Measurements from ENCODE around the gene CNTN4. TPM values are rescaled to one million over a fixed set of nuclear protein-coding genes. Genes with fewer than 3 reads are reported as not detected.

Gene CNTN4
- total and polyA plus RNA-seq, 2 donors (not counting 3 experiments of a cell fraction or from before 2014, with no cell fraction given): not detected

- H3K4me2 ChIP-seq (ENCODE audit: insufficient read depth, low read length): no peak overlapping the region
- H3K9me3 ChIP-seq (replicated peaks; ENCODE audit: control insufficient read depth, insufficient read depth, low read length): no peaks in the 10 kb centered on the region
- intact Hi-C loops (cut with micrococcal nuclease): no loop called here
- no peaks in the 10 kb centered on the region for H3K79me2 ChIP-seq (ENCODE audit: control insufficient read depth, insufficient read depth, low read length)
- H3K27me3 ChIP-seq (ENCODE audit: control insufficient read depth in 2 of 2, insufficient read depth in 2 of 2, low read length in 2 of 2): no peaks in the 10 kb centered on the region
- no peak overlapping the region for H3K27ac ChIP-seq (ENCODE audit: insufficient read depth, low read depth, low read length)
- ChIA-PET POLR2A (no interaction called here), CTCF (no interaction called here)
- BruUV-seq (replicated peaks): no TSS peak
- H3K4me3 ChIP-seq (replicated peaks in 1 of 3; ENCODE audit: insufficient read depth in 1 of 3, low read depth in 1 of 3, low read length in 3 of 3): no peak overlapping the region
- TF ChIP-seq JUN (IDR thresholded peaks at IDR 0.05; ENCODE audit: borderline replicate concordance, insufficient read depth, insufficient read length, low read depth) (no peak), GATA2 (IDR thresholded peaks at IDR 0.05; ENCODE audit: insufficient read depth, insufficient read length, low read depth, low read length) (no peak), MYC (IDR thresholded peaks at IDR 0.05; ENCODE audit: low read depth, low read length) (no peak), MAX (IDR thresholded peaks at IDR 0.05; ENCODE audit: insufficient read depth, insufficient read length) (no peak), CTCF (IDR thresholded peaks at IDR 0.05; ENCODE audit: extremely low read depth in 1 of 2, insufficient read depth in 1 of 2, low read depth in 1 of 2, low read length in 2 of 2) (no peak)
- H3K9me1 ChIP-seq (replicated peaks; ENCODE audit: control insufficient read depth, extremely low read depth, insufficient read depth, low read length): no peaks in the 10 kb centered on the region
- no peak overlapping the region for H3K9ac ChIP-seq (replicated peaks; ENCODE audit: extremely low read depth, insufficient read depth, low read length)
- H3K36me3 ChIP-seq (ENCODE audit: control insufficient read depth in 2 of 2, extremely low read depth in 1 of 2, insufficient read depth in 2 of 2, low read length in 2 of 2): no peaks in the 10 kb centered on the region
- H4K20me1 ChIP-seq (replicated peaks; ENCODE audit: control insufficient read depth, extremely low read depth, insufficient read depth, low read length): no peaks in the 10 kb centered on the region
- FAIRE-seq (no peak), DNase-seq (ENCODE audit: low read depth, low spot score) (no peak)
- dilution Hi-C loops (cut with MboI; ENCODE audit: extremely low pct_ligation_motif_present, low sequenced_read_pairs): no loop called here
- H3K4me1 ChIP-seq (ENCODE audit: control insufficient read depth, extremely low read depth, insufficient read depth, low read length): no peaks in the 10 kb centered on the region
- H2AFZ ChIP-seq (ENCODE audit: low read depth, low read length): no peak overlapping the region
Measured at GRCh38 chr3:2923390-2923789, 824.7 kb downstream of the CNTN4 start.

GRCh38 chr3:2927259-2927658, 828.6 kb downstream of the CNTN4 start:
- Histone ChIP-seq H3K4me2 (ENCODE audit: insufficient read depth, low read length) (no peak overlapping the region), H3K9me1 (replicated peaks; ENCODE audit: control insufficient read depth, extremely low read depth, insufficient read depth, low read length) (no peaks in the 10 kb centered on the region), H3K4me3 (replicated peaks in 1 of 3; ENCODE audit: insufficient read depth in 1 of 3, low read depth in 1 of 3, low read length in 3 of 3) (no peak overlapping the region), H3K36me3 (ENCODE audit: control insufficient read depth in 2 of 2, extremely low read depth in 1 of 2, insufficient read depth in 2 of 2, low read length in 2 of 2) (no peaks in the 10 kb centered on the region), H3K9ac (replicated peaks; ENCODE audit: extremely low read depth, insufficient read depth, low read length) (no peak overlapping the region), H4K20me1 (replicated peaks; ENCODE audit: control insufficient read depth, extremely low read depth, insufficient read depth, low read length) (no peaks in the 10 kb centered on the region), H3K9me3 (replicated peaks; ENCODE audit: control insufficient read depth, insufficient read depth, low read length) (peaks cover 2% of the 10 kb centered on the region), H3K27ac (ENCODE audit: insufficient read depth, low read depth, low read length) (no peak overlapping the region), H2AFZ (ENCODE audit: low read depth, low read length) (no peak overlapping the region), H3K79me2 (ENCODE audit: control insufficient read depth, insufficient read depth, low read length) (no peaks in the 10 kb centered on the region), H3K27me3 (ENCODE audit: control insufficient read depth in 2 of 2, insufficient read depth in 2 of 2, low read length in 2 of 2) (no peaks in the 10 kb centered on the region), H3K4me1 (ENCODE audit: control insufficient read depth, extremely low read depth, insufficient read depth, low read length) (no peaks in the 10 kb centered on the region)
- ChIA-PET CTCF (no interaction called here), POLR2A (interaction anchor here (0.6 kb wide), 1 partner anchor 19 kb away, joined by 4 read pairs; no protein-coding TSS in a partner anchor)
- no TSS peak for BruUV-seq (replicated peaks)
- intact Hi-C loops (cut with micrococcal nuclease): no loop called here
- dilution Hi-C loops (cut with MboI; ENCODE audit: extremely low pct_ligation_motif_present, low sequenced_read_pairs): no loop called here
- no peak for DNase-seq (ENCODE audit: low read depth, low spot score)
- no peak for TF ChIP-seq MAX (IDR thresholded peaks at IDR 0.05; ENCODE audit: insufficient read depth, insufficient read length)
- no peak for FAIRE-seq

Measured in endothelial cell of umbilical vein (primary cell).